Keratinocyte (primary cell): ENCODE data around the gene CNNM1. TPM values are rescaled to one million over a fixed set of nuclear protein-coding genes. Genes with fewer than 3 reads are reported as not detected.
A peak's percentile ranks its signal among the peaks of the same experiment; 100 is the strongest.

ENCODE experiments used
- DNase-seq: peaks from one replicate; pipeline ENCODE4 v3.0.0-alpha.2; 2011; ENCODE audit warnings: low read depth, missing footprints, low spot score
- FAIRE-seq: peaks from 2 replicates; lab custom pipeline; 2011; peaks lifted over from hg19 to GRCh38; lab: Jason Lieb, UNC
- H2AFZ ChIP-seq: 2 replicates; pipeline ENCODE4 v1.6.0; 2012; ENCODE audit warnings: low read length, control low read depth, inconsistent platforms; ENCODE audit not compliant: control insufficient read depth
- H3K27ac ChIP-seq: 2 replicates; pipeline ENCODE4 v1.5.1; 2011; ENCODE audit warnings: low read length; ENCODE audit not compliant: control insufficient read depth, insufficient read depth
- H3K27me3 ChIP-seq: 3 replicates; pipeline ENCODE4 v1.6.0; 2011; ENCODE audit warnings: low read length; ENCODE audit not compliant: control insufficient read depth, insufficient read depth; ENCODE audit errors: extremely low read depth
- H3K36me3 ChIP-seq, 2 experiments: 2 replicates in 1 of 2; 3 replicates in 1 of 2; pipeline ENCODE4 v1.5.1; 2011; ENCODE audit warnings: low read length in 2 of 2, mild to moderate bottlenecking in 1 of 2; ENCODE audit not compliant: control insufficient read depth in 2 of 2, insufficient read depth in 2 of 2; ENCODE audit errors: extremely low read depth in 1 of 2
- H3K4me1 ChIP-seq: 3 replicates; pipeline ENCODE4 v1.5.1; 2011; ENCODE audit warnings: low read length; ENCODE audit not compliant: control insufficient read depth, insufficient read depth; ENCODE audit errors: extremely low read depth
- H3K4me2 ChIP-seq: 3 replicates; pipeline ENCODE4 v1.6.0; 2011; ENCODE audit warnings: low read depth, low read length; ENCODE audit not compliant: control insufficient read depth, insufficient read depth; ENCODE audit errors: extremely low read depth
- H3K4me3 ChIP-seq, 3 experiments: fragments of 200-600 bp in 1 of 3; sonication (generic) in 1 of 3; 2 replicates in 2 of 3; 3 replicates in 1 of 3; pipeline ENCODE4 v1.5.1; 2011 to 2016; ENCODE audit warnings: low read length in 3 of 3, mild to moderate bottlenecking in 3 of 3, control low read depth in 2 of 3, inconsistent platforms in 1 of 3, low read depth in 1 of 3, mixed read lengths in 1 of 3, mixed run types in 1 of 3, moderate library complexity in 1 of 3; ENCODE audit not compliant: control insufficient read depth in 2 of 3, insufficient read depth in 2 of 3; ENCODE audit errors: extremely low read depth in 1 of 3
- H3K79me2 ChIP-seq: 2 replicates; pipeline ENCODE4 v1.6.0; 2012; ENCODE audit warnings: low read length; ENCODE audit not compliant: control insufficient read depth, insufficient read depth
- H3K9ac ChIP-seq: 3 replicates; pipeline ENCODE4 v1.6.0; 2011; ENCODE audit warnings: low read length; ENCODE audit not compliant: control insufficient read depth, insufficient read depth; ENCODE audit errors: extremely low read depth
- H3K9me1 ChIP-seq: 3 replicates; pipeline ENCODE4 v1.6.0; 2011; ENCODE audit warnings: low read length; ENCODE audit not compliant: control insufficient read depth, insufficient read depth; ENCODE audit errors: extremely low read depth
- H3K9me3 ChIP-seq: 2 replicates; pipeline ENCODE4 v1.5.1; 2012; ENCODE audit warnings: low read depth, low read length; ENCODE audit not compliant: control insufficient read depth
- H4K20me1 ChIP-seq: 3 replicates; pipeline ENCODE4 v1.6.0; 2011; ENCODE audit warnings: low read length; ENCODE audit not compliant: control insufficient read depth, insufficient read depth; ENCODE audit errors: extremely low read depth
- EZH2 ChIP-seq: IDR thresholded peaks from one replicate; pipeline ENCODE4 v1.6.1; 2012; ENCODE audit warnings: inconsistent platforms, mild to moderate bottlenecking, low read length, moderate library complexity
- dilution Hi-C: fragments of 300-500 bp; cut with MboI; formaldehyde crosslinking; loops from one replicate; pipeline ENCODE4 v1.7.0; 2020; ENCODE audit warnings: low sequenced_read_pairs; ENCODE audit not compliant: extremely low pct_ligation_motif_present
- polyA plus RNA-seq, 5 experiments: library from polyadenylated mRNA; depleted of rRNA in 3 of 5; stranded (reverse) in 3 of 5; stranded (forward) in 1 of 5; unstranded in 1 of 5; fragments of >200 nt; gene quantifications; 1 replicate in 1 of 5; 2 replicates in 3 of 5; 3 replicates in 1 of 5; pipeline versions ENCODE4 v1.2.1 to v1.2.3, GENCODE V29; 2011 to 2012; ENCODE audit warnings: missing spikeins in 2 of 5, low read depth in 1 of 5, low replicate concordance in 1 of 5
- TF ChIP-seq, protein P1 (sequence below), 3 experiments: IDR thresholded peaks in 1 of 3; conservative IDR thresholded peaks in 1 of 3; optimal IDR thresholded peaks in 1 of 3; 2 replicates in 2 of 3; 3 replicates in 1 of 3; pipeline versions ENCODE3 to v1.5.1; 2011; ENCODE audit warnings: low read length in 3 of 3, mild to moderate bottlenecking in 3 of 3, moderate library complexity in 2 of 3, control low read depth in 1 of 3, inconsistent platforms in 1 of 3; ENCODE audit not compliant: insufficient read depth in 2 of 3; ENCODE audit errors: extremely low read depth in 1 of 3

Gene CNNM1
- polyA plus RNA-seq, 1 donor (not counting 4 experiments of a cell fraction or from before 2014, with no cell fraction given), result 0.83 TPM

GRCh38 chr10:99394761-99395386 lies 65.7 kb downstream of the CNNM1 start:
- peak overlapping the region; percentile 58 for H3K27ac ChIP-seq
- no peak for TF ChIP-seq EZH2
- TF ChIP-seq, protein P1, sequence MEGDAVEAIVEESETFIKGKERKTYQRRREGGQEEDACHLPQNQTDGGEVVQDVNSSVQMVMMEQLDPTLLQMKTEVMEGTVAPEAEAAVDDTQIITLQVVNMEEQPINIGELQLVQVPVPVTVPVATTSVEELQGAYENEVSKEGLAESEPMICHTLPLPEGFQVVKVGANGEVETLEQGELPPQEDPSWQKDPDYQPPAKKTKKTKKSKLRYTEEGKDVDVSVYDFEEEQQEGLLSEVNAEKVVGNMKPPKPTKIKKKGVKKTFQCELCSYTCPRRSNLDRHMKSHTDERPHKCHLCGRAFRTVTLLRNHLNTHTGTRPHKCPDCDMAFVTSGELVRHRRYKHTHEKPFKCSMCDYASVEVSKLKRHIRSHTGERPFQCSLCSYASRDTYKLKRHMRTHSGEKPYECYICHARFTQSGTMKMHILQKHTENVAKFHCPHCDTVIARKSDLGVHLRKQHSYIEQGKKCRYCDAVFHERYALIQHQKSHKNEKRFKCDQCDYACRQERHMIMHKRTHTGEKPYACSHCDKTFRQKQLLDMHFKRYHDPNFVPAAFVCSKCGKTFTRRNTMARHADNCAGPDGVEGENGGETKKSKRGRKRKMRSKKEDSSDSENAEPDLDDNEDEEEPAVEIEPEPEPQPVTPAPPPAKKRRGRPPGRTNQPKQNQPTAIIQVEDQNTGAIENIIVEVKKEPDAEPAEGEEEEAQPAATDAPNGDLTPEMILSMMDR (optimal IDR thresholded peaks at IDR 0.05 in 1 of 3, IDR thresholded peaks at IDR 0.05 in 1 of 3, conservative IDR thresholded peaks at IDR 0.05 in 1 of 3; ENCODE audit: extremely low read depth in 1 of 3, insufficient read depth in 2 of 3, low read length in 3 of 3), result no peak
- DNase-seq (no peak), FAIRE-seq (peak; percentile 74)
- H4K20me1 ChIP-seq, result peaks cover 3% of the 10 kb centered on the region
- no peaks in the 10 kb centered on the region for H3K79me2 ChIP-seq
- peak overlapping the region; percentile 61 for H3K4me2 ChIP-seq
- peaks cover 7 to 8% of the 10 kb centered on the region in 2 experiments for H3K36me3 ChIP-seq
- no peaks in the 10 kb centered on the region for H3K9me3 ChIP-seq
- dilution Hi-C loops, result no loop called here
- peaks cover 2% of the 10 kb centered on the region for H3K9me1 ChIP-seq
- H2AFZ ChIP-seq, result no peak overlapping the region
- peaks cover 60% of the 10 kb centered on the region for H3K4me1 ChIP-seq
- peak overlapping the region in 1 of 3 experiments; percentile 5 for H3K4me3 ChIP-seq
- peak overlapping the region; percentile 20 for H3K9ac ChIP-seq
- no peaks in the 10 kb centered on the region for H3K27me3 ChIP-seq

GRCh38 chr10:99395750-99396445 lies 66.7 kb downstream of the CNNM1 start:
- dilution Hi-C loops, result no loop called here
- peak overlapping the region; percentile 9 for H3K9ac ChIP-seq
- H3K79me2 ChIP-seq, result no peaks in the 10 kb centered on the region
- H3K9me3 ChIP-seq, result no peaks in the 10 kb centered on the region
- DNase-seq, result peak; percentile 45
- H3K4me2 ChIP-seq, result peak overlapping the region; percentile 61
- H3K4me1 ChIP-seq, result peaks cover 60% of the 10 kb centered on the region
- peaks cover 2% of the 10 kb centered on the region for H3K9me1 ChIP-seq
- H3K4me3 ChIP-seq, result peak overlapping the region in 1 of 3 experiments; percentile 30
- no peak overlapping the region for H2AFZ ChIP-seq
- TF ChIP-seq, protein P1 (optimal IDR thresholded peaks at IDR 0.05 in 1 of 3, IDR thresholded peaks at IDR 0.05 in 1 of 3, conservative IDR thresholded peaks at IDR 0.05 in 1 of 3; ENCODE audit: extremely low read depth in 1 of 3, insufficient read depth in 2 of 3, low read length in 3 of 3), result no peak
- TF ChIP-seq EZH2, result no peak
- no peaks in the 10 kb centered on the region for H3K27me3 ChIP-seq
- H3K36me3 ChIP-seq, result peaks cover 7 to 8% of the 10 kb centered on the region in 2 experiments
- peak overlapping the region; percentile 58 for H3K27ac ChIP-seq
- peak; percentile 97 for FAIRE-seq
- H4K20me1 ChIP-seq, result peaks cover 3% of the 10 kb centered on the region
